Activated CD8-positive, alpha-beta T cell treated with anti-CD3 and anti-CD28 coated beads, Interleukin-2, amount 10 ng/mL, durations not matched to agents 7 days and 5 days (primary cell): ENCODE data around the gene CTIF. TPM values are rescaled to one million over a fixed set of nuclear protein-coding genes. Genes with fewer than 3 reads are reported as not detected.

ENCODE experiments used
- ATAC-seq: fragments of 150-1000 bp; cut with Tn5 transposase; one replicate; pipeline ENCODE4 v1.10.0; 2021; ENCODE audit warnings: moderate library complexity
- CTCF ChIA-PET: fragments of 350-600 bp; sonication (Branson Sonifier 250); formaldehyde crosslinking; loops from one replicate; lab custom pipeline; 2021; ENCODE audit warnings: antibody characterized with exemption; lab: Charles Lee
- POLR2A ChIA-PET: fragments of 350-600 bp; sonication (Branson Sonifier 250); formaldehyde crosslinking; loops from one replicate; lab custom pipeline; 2021; ENCODE audit warnings: antibody characterized with exemption; lab: Charles Lee
- DNase-seq: peaks from one replicate; pipeline ENCODE4 v3.0.0-alpha.2; 2020
- H3K27ac Mint-ChIP-seq: one replicate; pipeline ENCODE4 v1.8.0; 2021; ENCODE audit warnings: mild to moderate bottlenecking, mixed read lengths
- H3K27me3 Mint-ChIP-seq: one replicate; pipeline ENCODE4 v1.8.0; 2021; ENCODE audit warnings: low read depth, mixed read lengths
- H3K36me3 Mint-ChIP-seq: one replicate; pipeline ENCODE4 v1.8.0; 2021; ENCODE audit warnings: low read depth, mixed read lengths
- H3K4me1 Mint-ChIP-seq: one replicate; pipeline ENCODE4 v1.8.0; 2021; ENCODE audit warnings: low read depth, mixed read lengths
- H3K4me3 Mint-ChIP-seq: one replicate; pipeline ENCODE4 v1.8.0; 2021; ENCODE audit warnings: mild to moderate bottlenecking, mixed read lengths
- H3K9me3 Mint-ChIP-seq: one replicate; pipeline ENCODE4 v1.8.0; 2022; ENCODE audit warnings: mixed read lengths; ENCODE audit not compliant: insufficient read depth
- total RNA-seq, 2 experiments: library from RNA; stranded (reverse); gene quantifications; one replicate each; pipeline ENCODE4 v1.2.3, GENCODE V29; 2021

Gene CTIF
- total RNA-seq, 2 experiments from 2014 or later = 1.3 to 2.1 TPM

DNA sequence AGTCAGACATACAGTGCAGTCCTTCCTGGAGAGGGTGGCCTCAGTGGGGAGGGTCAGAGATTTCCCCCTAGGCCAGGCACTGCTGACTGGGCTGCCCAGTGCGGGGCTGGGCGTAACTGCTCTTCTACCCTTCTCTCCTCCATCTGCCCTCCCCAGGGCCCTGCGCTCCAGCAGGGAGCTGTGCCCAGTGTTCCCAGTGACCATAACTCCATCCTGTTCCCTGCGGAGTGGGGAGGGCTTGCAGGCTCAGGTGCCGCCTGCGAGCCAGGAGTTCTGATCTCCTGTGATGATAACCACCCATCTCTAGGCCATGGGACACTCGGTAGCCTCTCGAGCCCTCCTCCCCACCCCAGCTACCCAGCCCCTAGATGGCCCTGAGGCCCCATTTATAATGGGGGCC lies 304.3 kb downstream of the CTIF start:
- ATAC-seq (no peak), DNase-seq (no peak)
- H3K27me3 Mint-ChIP-seq = peaks cover 7% of the 10 kb centered on the region
- POLR2A ChIA-PET = interaction anchor here (0.5 to 2.0 kb wide), 2 partner anchors 9 to 26 kb away, joined by 4 to 6 read pairs; no protein-coding TSS in a partner anchor
- no peaks in the 10 kb centered on the region for H3K36me3 Mint-ChIP-seq
- peak overlapping the region; percentile 92 for H3K27ac Mint-ChIP-seq
- CTCF ChIA-PET = interaction anchor here (0.9 to 1.5 kb wide), 5 partner anchors 8 to 109 kb away, joined by 3 to 4 read pairs (median 3); no protein-coding TSS in a partner anchor
- no peaks in the 10 kb centered on the region for H3K9me3 Mint-ChIP-seq
- H3K4me1 Mint-ChIP-seq = peaks cover 64% of the 10 kb centered on the region
- H3K4me3 Mint-ChIP-seq = no peak overlapping the region

GRCh38 chr18:48843596-48843995 lies 304.8 kb downstream of the CTIF start:
- ATAC-seq = no peak
- Mint-ChIP-seq H3K4me1 (peaks cover 62% of the 10 kb centered on the region), H3K36me3 (no peaks in the 10 kb centered on the region), H3K27ac (peak overlapping the region; percentile 92), H3K9me3 (no peaks in the 10 kb centered on the region), H3K4me3 (no peak overlapping the region), H3K27me3 (peaks cover 7% of the 10 kb centered on the region)
- no peak for DNase-seq
- ChIA-PET CTCF (interaction anchor here (0.9 to 1.5 kb wide), 5 partner anchors 8 to 108 kb away, joined by 3 to 4 read pairs (median 3); no protein-coding TSS in a partner anchor), POLR2A (interaction anchor here (2.0 kb wide), 1 partner anchor 9 kb away, joined by 6 read pairs; no protein-coding TSS in a partner anchor)

DNA sequence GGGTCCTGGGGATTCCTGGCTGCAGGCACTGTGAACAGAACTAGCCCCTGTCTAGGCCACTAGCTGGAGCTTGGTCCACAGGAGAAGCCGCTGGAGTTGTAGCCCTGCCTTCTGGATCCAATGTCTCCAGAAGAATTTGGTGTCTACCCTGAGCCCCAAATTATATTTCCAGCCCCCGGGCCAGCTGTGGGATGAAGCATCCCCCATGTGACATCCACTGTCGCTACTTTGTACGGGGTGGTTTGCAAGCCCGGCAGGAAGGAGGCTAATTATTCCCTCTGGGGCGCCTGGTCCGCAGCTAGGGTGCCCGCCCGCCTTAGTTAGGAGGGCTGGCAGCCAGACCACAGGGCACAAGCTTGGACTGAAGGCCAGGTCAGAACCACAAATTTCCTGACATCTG lies 305.4 kb downstream of the CTIF start:
- no peak overlapping the region for H3K4me3 Mint-ChIP-seq
- peaks cover 7% of the 10 kb centered on the region for H3K27me3 Mint-ChIP-seq
- ATAC-seq (no peak), DNase-seq (no peak)
- no peaks in the 10 kb centered on the region for H3K9me3 Mint-ChIP-seq
- H3K36me3 Mint-ChIP-seq = no peaks in the 10 kb centered on the region
- H3K27ac Mint-ChIP-seq = no peak overlapping the region
- ChIA-PET CTCF (interaction anchor here (0.9 kb wide), 1 partner anchor 23 kb away, joined by 3 read pairs; no protein-coding TSS in a partner anchor), POLR2A (interaction anchor here (2.0 kb wide), 1 partner anchor 10 kb away, joined by 6 read pairs; no protein-coding TSS in a partner anchor)
- peaks cover 59% of the 10 kb centered on the region for H3K4me1 Mint-ChIP-seq

DNA sequence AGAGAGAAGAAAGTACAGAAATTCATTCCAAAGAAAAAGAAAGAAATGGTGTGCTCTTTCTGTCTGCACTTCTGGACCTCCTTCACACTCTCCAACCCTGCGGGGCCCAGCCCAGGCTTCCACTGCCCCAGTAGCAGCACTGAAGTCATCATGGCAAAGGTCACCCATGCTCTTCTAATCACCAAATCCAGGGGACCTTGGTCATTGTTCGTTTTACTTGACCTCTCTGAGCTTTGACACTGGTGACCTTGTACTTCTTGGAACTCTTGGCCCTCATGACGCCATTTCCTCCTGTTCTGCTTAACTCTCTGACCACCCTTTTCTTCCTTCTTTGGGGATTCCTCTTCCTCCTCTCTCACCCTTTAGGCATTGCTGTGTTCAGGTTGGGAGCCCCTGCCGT lies 306.3 kb downstream of the CTIF start:
- Mint-ChIP-seq H3K36me3 (no peaks in the 10 kb centered on the region), H3K27ac (no peak overlapping the region), H3K27me3 (peaks cover 7% of the 10 kb centered on the region), H3K9me3 (no peaks in the 10 kb centered on the region), H3K4me3 (no peak overlapping the region), H3K4me1 (peaks cover 55% of the 10 kb centered on the region)
- ATAC-seq = no peak
- POLR2A ChIA-PET = no interaction called here
- DNase-seq = no peak
- CTCF ChIA-PET = no interaction called here

DNA sequence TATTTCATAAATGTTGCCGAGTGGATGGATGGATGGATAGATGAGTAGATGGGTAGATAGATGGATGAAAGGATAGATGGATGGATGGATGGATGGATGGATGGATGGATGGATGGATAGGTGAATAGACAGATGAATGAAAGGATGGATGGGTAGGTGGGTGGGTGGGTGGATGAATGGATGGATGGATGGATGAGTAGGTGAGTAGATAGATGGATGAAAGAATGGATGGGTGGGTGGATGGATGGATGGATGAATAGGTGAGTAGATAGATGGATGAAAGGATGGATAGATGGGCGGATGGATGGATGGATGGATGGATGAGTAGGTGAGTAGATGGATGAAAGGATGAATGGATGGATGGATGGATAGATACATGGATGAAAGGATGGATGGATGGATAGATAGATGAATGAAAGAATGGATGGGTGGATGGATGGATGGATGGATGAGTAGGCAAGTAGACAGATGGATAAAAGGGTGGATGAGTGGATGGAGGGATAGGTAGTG lies 307.6 kb downstream of the CTIF start:
- Mint-ChIP-seq H3K4me1 (peaks cover 61% of the 10 kb centered on the region), H3K4me3 (no peak overlapping the region), H3K9me3 (no peaks in the 10 kb centered on the region), H3K27ac (no peak overlapping the region), H3K27me3 (peaks cover 7% of the 10 kb centered on the region), H3K36me3 (no peaks in the 10 kb centered on the region)
- ChIA-PET CTCF (interaction anchor here (0.8 kb wide), 2 partner anchors 23 to 66 kb away, joined by 3 read pairs; no protein-coding TSS in a partner anchor), POLR2A (no interaction called here)
- DNase-seq (no peak), ATAC-seq (no peak)

- no peak for DNase-seq
- Mint-ChIP-seq H3K36me3 (no peaks in the 10 kb centered on the region), H3K27ac (no peak overlapping the region), H3K9me3 (no peaks in the 10 kb centered on the region), H3K4me3 (no peak overlapping the region), H3K27me3 (peaks cover 7% of the 10 kb centered on the region), H3K4me1 (peaks cover 61% of the 10 kb centered on the region)
- POLR2A ChIA-PET = no interaction called here
- CTCF ChIA-PET = no interaction called here
- no peak for ATAC-seq
Observed at GRCh38 chr18:48847807-48848486, 309.1 kb downstream of the CTIF start.

- peaks cover 7% of the 10 kb centered on the region for H3K27me3 Mint-ChIP-seq
- CTCF ChIA-PET = no interaction called here
Observed at GRCh38 chr18:48848641-48849143, 309.9 kb downstream of the CTIF start.

DNA sequence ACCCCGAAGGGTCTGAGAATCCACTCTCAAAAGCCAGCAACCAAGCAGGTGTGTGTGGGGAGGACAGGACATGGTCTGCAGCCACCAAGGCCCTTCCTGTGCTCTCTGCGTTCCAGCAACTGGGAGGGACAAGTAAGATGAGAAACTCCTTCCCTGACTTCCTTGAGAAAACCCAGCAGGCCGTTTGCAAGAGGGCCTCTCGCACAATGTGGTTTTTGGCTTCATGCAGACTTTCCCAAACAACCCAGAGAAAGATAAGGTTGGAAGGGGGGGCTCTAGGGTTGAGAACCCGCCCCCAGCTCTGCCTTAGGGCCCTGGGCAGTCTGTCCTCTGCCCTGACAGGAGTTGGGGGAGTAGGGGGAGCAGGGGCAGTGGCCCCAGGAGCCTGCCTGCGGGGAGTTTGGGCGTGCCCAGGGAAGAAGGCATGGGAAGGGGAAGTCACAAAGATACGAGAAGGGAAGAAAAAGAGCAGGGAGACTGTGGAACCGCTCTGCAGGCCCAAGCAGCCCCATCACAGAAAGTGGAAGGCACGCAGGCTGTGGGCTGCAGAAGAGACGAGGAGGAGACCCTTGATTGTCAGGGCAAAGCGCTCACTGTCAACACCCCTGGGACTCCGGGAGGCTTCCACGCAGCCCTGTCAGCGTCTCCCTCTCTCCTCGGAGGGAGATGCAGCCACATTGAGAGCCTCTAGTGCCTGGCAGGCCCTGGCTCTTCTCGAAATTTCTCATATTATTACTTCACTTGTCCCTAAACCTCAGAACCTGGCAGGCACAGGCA lies 312.2 kb downstream of the CTIF start:
- ChIA-PET POLR2A (no interaction called here), CTCF (interaction anchor here (1.1 kb wide), 1 partner anchor 8 kb away, joined by 4 read pairs; no protein-coding TSS in a partner anchor)
- Mint-ChIP-seq H3K4me1 (peaks cover 55% of the 10 kb centered on the region), H3K27ac (no peak overlapping the region), H3K9me3 (no peaks in the 10 kb centered on the region), H3K36me3 (no peaks in the 10 kb centered on the region), H3K4me3 (no peak overlapping the region), H3K27me3 (peaks cover 5% of the 10 kb centered on the region)
- DNase-seq (no peak), ATAC-seq (no peak)

More at GRCh38 chr18:48848641-48849143, 309.9 kb downstream of the CTIF start:
- Mint-ChIP-seq H3K9me3 (no peaks in the 10 kb centered on the region), H3K27ac (no peak overlapping the region), H3K4me3 (no peak overlapping the region), H3K4me1 (peaks cover 61% of the 10 kb centered on the region), H3K36me3 (no peaks in the 10 kb centered on the region)
- no peak for DNase-seq
- no peak for ATAC-seq
- POLR2A ChIA-PET = no interaction called here

DNA sequence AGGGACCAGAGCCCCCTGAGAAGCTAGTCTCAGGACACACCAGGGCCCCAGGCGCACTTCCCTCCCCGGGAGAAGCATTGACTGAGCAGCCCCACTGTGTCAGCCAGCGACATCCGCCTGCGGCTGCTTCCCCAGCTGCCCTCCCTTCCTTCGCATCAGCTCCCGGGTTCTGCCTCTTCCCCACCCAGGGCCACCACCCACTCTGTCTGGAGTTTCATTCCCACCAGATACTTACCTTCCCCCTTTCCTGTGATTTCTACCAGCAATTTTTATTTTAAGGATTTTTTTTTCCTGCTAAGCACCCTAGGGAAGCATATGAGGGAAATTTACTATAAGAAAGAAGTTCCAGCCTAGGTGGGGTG lies 312.7 kb downstream of the CTIF start:
- H3K4me1 Mint-ChIP-seq = peaks cover 60% of the 10 kb centered on the region

DNA sequence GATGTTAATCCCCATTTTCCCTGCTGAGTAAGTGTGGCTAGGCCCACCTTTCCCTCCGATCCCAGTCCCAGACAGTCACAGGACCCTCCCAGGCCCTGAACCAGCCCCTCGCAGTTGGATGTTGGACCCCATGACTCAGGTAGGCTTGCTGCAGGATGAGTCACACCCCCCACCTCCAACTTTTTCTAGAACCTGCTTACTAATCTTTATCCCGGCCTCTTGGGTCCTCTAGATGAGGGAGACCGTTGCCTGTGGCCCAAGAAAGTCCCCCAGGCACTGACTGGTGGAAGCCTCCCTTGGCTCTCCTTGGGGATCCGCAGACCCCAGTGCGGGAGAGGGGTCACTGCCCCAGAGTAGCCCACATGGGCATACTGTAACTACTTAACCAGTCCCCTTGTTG lies 313.5 kb downstream of the CTIF start:
- no peaks in the 10 kb centered on the region for H3K36me3 Mint-ChIP-seq
- ATAC-seq (no peak), DNase-seq (no peak)
- H3K4me1 Mint-ChIP-seq = peaks cover 63% of the 10 kb centered on the region
- CTCF ChIA-PET = no interaction called here
- no peaks in the 10 kb centered on the region for H3K27me3 Mint-ChIP-seq
- H3K27ac Mint-ChIP-seq = no peak overlapping the region
- H3K9me3 Mint-ChIP-seq = no peaks in the 10 kb centered on the region
- POLR2A ChIA-PET = no interaction called here
- no peak overlapping the region for H3K4me3 Mint-ChIP-seq

More for the DNA sequence above, 312.7 kb downstream of the CTIF start:
- CTCF ChIA-PET = interaction anchor here (1.1 kb wide), 1 partner anchor 9 kb away, joined by 4 read pairs; no protein-coding TSS in a partner anchor
- peak; percentile 42 for DNase-seq
- peaks cover 1% of the 10 kb centered on the region for H3K27me3 Mint-ChIP-seq
- H3K27ac Mint-ChIP-seq = no peak overlapping the region
- no peaks in the 10 kb centered on the region for H3K9me3 Mint-ChIP-seq
- no peaks in the 10 kb centered on the region for H3K36me3 Mint-ChIP-seq
- POLR2A ChIA-PET = interaction anchor here (0.6 kb wide), 1 partner anchor 67 kb away, joined by 3 read pairs; no protein-coding TSS in a partner anchor
- H3K4me3 Mint-ChIP-seq = no peak overlapping the region
- ATAC-seq = peak; percentile 67

GRCh38 chr18:48852794-48853193 lies 314.0 kb downstream of the CTIF start:
- Mint-ChIP-seq H3K27ac (peak overlapping the region; percentile 49), H3K27me3 (no peaks in the 10 kb centered on the region), H3K4me1 (peaks cover 63% of the 10 kb centered on the region), H3K4me3 (no peak overlapping the region), H3K36me3 (no peaks in the 10 kb centered on the region), H3K9me3 (no peaks in the 10 kb centered on the region)
- no peak for ATAC-seq
- no peak for DNase-seq
- ChIA-PET POLR2A (no interaction called here), CTCF (no interaction called here)
